ENCODE results near the gene CPLX3. TPM values are rescaled to one million over a fixed set of nuclear protein-coding genes. Genes with fewer than 3 reads are reported as not detected.

CPLX3 gene
- total RNA-seq, 1 donor from 2014 or later = not detected

- peaks cover 4% of the 10 kb centered on the region for H3K27me3 Mint-ChIP-seq (ENCODE audit: low read depth)
Observed at GRCh38 chr15:74873036-74873755, 46.8 kb downstream of the CPLX3 start, which contains the start of gene SCAMP2. Gene SCAMP2 (minus strand): TSS chr15:74873365. CDS start chr15:74873255, 110 bp downstream.

GRCh38 chr15:74873756-74874424, 47.5 kb downstream of the CPLX3 start:
- TF ChIP-seq CTCF (conservative IDR thresholded peaks at IDR 0.05) = no peak
- Mint-ChIP-seq H3K27me3 (ENCODE audit: low read depth) (peaks cover 4% of the 10 kb centered on the region), H3K4me3 (peak overlapping the region; percentile 96), H3K27ac (ENCODE audit: unreplicated experiment) (no peak overlapping the region), H3K4me1 (peaks cover 25% of the 10 kb centered on the region), H3K9me3 (no peaks in the 10 kb centered on the region), H3K36me3 (ENCODE audit: low read depth) (no peaks in the 10 kb centered on the region)
- no peak for DNase-seq (ENCODE audit: low read depth, low spot score)

More at GRCh38 chr15:74873036-74873755, 46.8 kb downstream of the CPLX3 start, which contains the start of gene SCAMP2:
- no peak for TF ChIP-seq CTCF (conservative IDR thresholded peaks at IDR 0.05)
- Mint-ChIP-seq H3K9me3 (no peaks in the 10 kb centered on the region), H3K4me1 (peaks cover 25% of the 10 kb centered on the region), H3K36me3 (ENCODE audit: low read depth) (peaks cover under 1% of the 10 kb centered on the region), H3K4me3 (peak within 1 kb of the TSS; percentile 96), H3K27ac (ENCODE audit: unreplicated experiment) (peak within 1 kb of the TSS; percentile 94)
- peak; percentile 84 for DNase-seq (ENCODE audit: low read depth, low spot score)

- DNase-seq (ENCODE audit: low read depth, low spot score) = no peak
- Mint-ChIP-seq H3K27ac (ENCODE audit: unreplicated experiment) (no peak overlapping the region), H3K36me3 (ENCODE audit: low read depth) (no peaks in the 10 kb centered on the region), H3K4me3 (no peak overlapping the region), H3K27me3 (ENCODE audit: low read depth) (peaks cover 4% of the 10 kb centered on the region), H3K4me1 (peaks cover 4% of the 10 kb centered on the region), H3K9me3 (peaks cover 4% of the 10 kb centered on the region)
- TF ChIP-seq CTCF (conservative IDR thresholded peaks at IDR 0.05) = no peak
Observed at GRCh38 chr15:74878273-74878672, 51.8 kb downstream of the CPLX3 start.

Small RNAs within 50 kb of the gene (microRNA-seq; reads per million reads assigned to microRNA genes)
- gene MIR4513 = not detected
- gene MIR6882 = 8.3 reads per million, percentile 13 among the genes with 10 or more reads in this experiment

Other genes starting within 250 kb of the CPLX3 start
- 79.2 and 88.7 TPM in 2 replicates for gene CLK3, start 210.8 kb upstream of the CPLX3 start, total RNA-seq
- 69.8 and 75.0 TPM in 2 replicates for gene EDC3, start 130.6 kb upstream of the CPLX3 start, total RNA-seq
- 1.7 and 2.3 TPM in 2 replicates for gene CYP1A1, start 101.1 kb upstream of the CPLX3 start, total RNA-seq
- gene CYP1A2, start 77.8 kb upstream of the CPLX3 start, total RNA-seq = not detected in 2 replicates
- 107 and 109 TPM in 2 replicates for gene CSK, start 44.5 kb upstream of the CPLX3 start, total RNA-seq
- not detected in 2 replicates for gene LMAN1L, start 13.8 kb upstream of the CPLX3 start, total RNA-seq
- gene ULK3, start 16.5 kb downstream of the CPLX3 start, total RNA-seq = 48.4 TPM in 2 replicates
- 40.4 and 42.0 TPM in 2 replicates for gene SCAMP2, start 46.7 kb downstream of the CPLX3 start, total RNA-seq
- gene MPI, start 63.4 kb downstream of the CPLX3 start, total RNA-seq = 42.6 and 43.8 TPM in 2 replicates
- gene FAM219B, start 80.2 kb downstream of the CPLX3 start, total RNA-seq = 128 and 138 TPM in 2 replicates
- 239 and 246 TPM in 2 replicates for gene COX5A, start 111.4 kb downstream of the CPLX3 start, total RNA-seq
- gene RPP25, start 130.1 kb downstream of the CPLX3 start, total RNA-seq = 6.2 and 6.3 TPM in 2 replicates
- gene SCAMP5, start 168.9 kb downstream of the CPLX3 start, total RNA-seq = 38.8 and 39.4 TPM in 2 replicates
- 16.5 and 18.1 TPM in 2 replicates for gene PPCDC, start 197.0 kb downstream of the CPLX3 start, total RNA-seq